PC-3 (cell line): ENCODE results near the gene GYPC. TPM values are rescaled to one million over a fixed set of nuclear protein-coding genes. Genes with fewer than 3 reads are reported as not detected.

Experiments
- ATAC-seq: fragments of 200-7000 bp; cut with Tn5 transposase; 2 replicates; pipeline ENCODE4 v1.9.1; 2020; ENCODE audit warnings: mild to moderate bottlenecking, moderate library complexity
- BruUV-seq: library from RNA; stranded (reverse); fragments of 400-500 nt; replicated peaks from 2 replicates; lab custom pipeline; 2021; lab: Mats Ljungman, UMichigan
- CTCF ChIA-PET: fragments of 300-600 bp; sonication (Branson Sonifier 250); formaldehyde crosslinking; loops from one replicate; lab custom pipeline; 2022; ENCODE audit warnings: antibody characterized with exemption; lab: Charles Lee
- POLR2A ChIA-PET: fragments of 300-600 bp; sonication (Branson Sonifier 250); formaldehyde crosslinking; loops from one replicate; lab custom pipeline; 2022; ENCODE audit warnings: antibody characterized with exemption; ENCODE audit not compliant: unreplicated experiment; lab: Charles Lee
- DNase-seq: peaks from one replicate; pipeline ENCODE4 v3.0.0-alpha.2; 2015
- H2AFZ ChIP-seq: fragments of 300-600 bp; sonication (generic); 2 replicates; pipeline ENCODE4 v1.6.0; 2016; ENCODE audit warnings: antibody characterized with exemption, low read length
- H3F3A ChIP-seq: fragments of 300-600 bp; sonication (generic); one replicate; pipeline ENCODE4 v1.6.0; 2017; ENCODE audit warnings: antibody characterized with exemption, low read length, control low read depth, mild to moderate bottlenecking; ENCODE audit not compliant: unreplicated experiment
- H3K27ac ChIP-seq: fragments of 300-600 bp; sonication (generic); 2 replicates; pipeline ENCODE4 v1.5.1; 2016; ENCODE audit warnings: mild to moderate bottlenecking, low read length
- H3K27me3 ChIP-seq: fragments of 300-600 bp; sonication (generic); 2 replicates; pipeline ENCODE4 v1.6.1; 2016; ENCODE audit warnings: low read length, mixed read lengths
- H3K36me3 ChIP-seq: fragments of 300-600 bp; sonication (generic); 2 replicates; pipeline ENCODE4 v1.6.1; 2016; ENCODE audit warnings: low read depth, mixed run types, low read length, mixed read lengths
- H3K4me1 ChIP-seq: fragments of 300-600 bp; sonication (generic); 2 replicates; pipeline ENCODE4 v1.5.1; 2016; ENCODE audit warnings: low read length; ENCODE audit not compliant: insufficient read depth
- H3K4me2 ChIP-seq: fragments of 300-600 bp; sonication (generic); 2 replicates; pipeline ENCODE4 v1.6.0; 2016; ENCODE audit warnings: low read length
- H3K4me3 ChIP-seq: fragments of 300-600 bp; sonication (generic); 2 replicates; pipeline ENCODE4 v1.5.1; 2016; ENCODE audit warnings: mild to moderate bottlenecking, low read length, mixed read lengths
- H3K79me2 ChIP-seq: fragments of 300-600 bp; sonication (generic); 2 replicates; pipeline ENCODE4 v1.6.1; 2017; ENCODE audit warnings: low read length, mixed read lengths
- H3K9ac ChIP-seq: fragments of 300-600 bp; sonication (generic); 2 replicates; pipeline ENCODE4 v1.6.0; 2016; ENCODE audit warnings: mild to moderate bottlenecking, low read length
- H3K9me2 ChIP-seq: fragments of 300-600 bp; sonication (generic); replicated peaks from 2 replicates; pipeline ENCODE4 v1.6.1; 2016; ENCODE audit warnings: mixed run types, low read length, mixed read lengths
- H3K9me3 ChIP-seq: fragments of 300-600 bp; sonication (generic); 2 replicates; pipeline ENCODE4 v1.6.1; 2016; ENCODE audit warnings: low read length, mixed read lengths
- H4K20me1 ChIP-seq: fragments of 300-600 bp; sonication (generic); 2 replicates; pipeline ENCODE4 v1.6.1; 2016; ENCODE audit warnings: low read length, mixed read lengths
- EZH2 ChIP-seq: fragments of 300-600 bp; sonication (generic); IDR thresholded peaks from one replicate; pipeline ENCODE4 v1.6.1; 2017; ENCODE audit warnings: antibody characterized with exemption, mild to moderate bottlenecking, low read length; ENCODE audit not compliant: unreplicated experiment
- EZH2phosphoT487 ChIP-seq: fragments of 300-600 bp; sonication (generic); IDR thresholded peaks from 2 replicates; pipeline ENCODE4 v1.6.1; 2018; ENCODE audit warnings: mild to moderate bottlenecking, antibody characterized with exemption, low read length, borderline replicate concordance
- intact Hi-C: fragments of 100-400 bp; cut with micrococcal nuclease; formaldehyde crosslinking; loops from 2 replicates; pipeline ENCODE4 v1.9.0; 2023
- total RNA-seq: library from RNA; depleted of rRNA; stranded (reverse); fragments of >200 nt; gene quantifications from 2 replicates; pipeline ENCODE4 v1.2.3, GENCODE V29; 2014
- TF ChIP-seq, protein P1 (sequence below): fragments of 300-600 bp; sonication (generic); conservative IDR thresholded peaks from 2 replicates; pipeline ENCODE4 v1.5.1; 2017; ENCODE audit warnings: antibody characterized with exemption, low read depth, mild to moderate bottlenecking, low read length

Gene GYPC
- total RNA-seq, 1 experiment from 2014 or later = not detected

- Histone ChIP-seq H3K36me3 (no peaks in the 10 kb centered on the region), H3K27me3 (peaks cover 4% of the 10 kb centered on the region; the same call in 1 of the 2 replicates), H3K9me2 (no peaks in the 10 kb centered on the region), H4K20me1 (no peaks in the 10 kb centered on the region), H3F3A (no peaks in the 10 kb centered on the region), H3K9me3 (no peaks in the 10 kb centered on the region), H3K27ac (no peak overlapping the region), H3K4me2 (no peak overlapping the region), H3K4me3 (no peak overlapping the region), H3K4me1 (no peaks in the 10 kb centered on the region), H3K79me2 (no peaks in the 10 kb centered on the region), H2AFZ (no peak overlapping the region), H3K9ac (no peak overlapping the region)
- BruUV-seq = no TSS peak
- no peak for TF ChIP-seq EZH2phosphoT487
- no peak for TF ChIP-seq EZH2
- TF ChIP-seq, protein P1, sequence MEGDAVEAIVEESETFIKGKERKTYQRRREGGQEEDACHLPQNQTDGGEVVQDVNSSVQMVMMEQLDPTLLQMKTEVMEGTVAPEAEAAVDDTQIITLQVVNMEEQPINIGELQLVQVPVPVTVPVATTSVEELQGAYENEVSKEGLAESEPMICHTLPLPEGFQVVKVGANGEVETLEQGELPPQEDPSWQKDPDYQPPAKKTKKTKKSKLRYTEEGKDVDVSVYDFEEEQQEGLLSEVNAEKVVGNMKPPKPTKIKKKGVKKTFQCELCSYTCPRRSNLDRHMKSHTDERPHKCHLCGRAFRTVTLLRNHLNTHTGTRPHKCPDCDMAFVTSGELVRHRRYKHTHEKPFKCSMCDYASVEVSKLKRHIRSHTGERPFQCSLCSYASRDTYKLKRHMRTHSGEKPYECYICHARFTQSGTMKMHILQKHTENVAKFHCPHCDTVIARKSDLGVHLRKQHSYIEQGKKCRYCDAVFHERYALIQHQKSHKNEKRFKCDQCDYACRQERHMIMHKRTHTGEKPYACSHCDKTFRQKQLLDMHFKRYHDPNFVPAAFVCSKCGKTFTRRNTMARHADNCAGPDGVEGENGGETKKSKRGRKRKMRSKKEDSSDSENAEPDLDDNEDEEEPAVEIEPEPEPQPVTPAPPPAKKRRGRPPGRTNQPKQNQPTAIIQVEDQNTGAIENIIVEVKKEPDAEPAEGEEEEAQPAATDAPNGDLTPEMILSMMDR = no peak
- DNase-seq = no peak
- ChIA-PET CTCF (no interaction called here), POLR2A (no interaction called here)
- intact Hi-C loops = no loop called here
- ATAC-seq = no peak
Observed at GRCh38 chr2:126643431-126643830, 12.5 kb upstream of the GYPC start.

GRCh38 chr2:126643972-126644371, 12.0 kb upstream of the GYPC start:
- CTCF ChIA-PET = no interaction called here
- H3K4me2 ChIP-seq = no peak overlapping the region

DNA sequence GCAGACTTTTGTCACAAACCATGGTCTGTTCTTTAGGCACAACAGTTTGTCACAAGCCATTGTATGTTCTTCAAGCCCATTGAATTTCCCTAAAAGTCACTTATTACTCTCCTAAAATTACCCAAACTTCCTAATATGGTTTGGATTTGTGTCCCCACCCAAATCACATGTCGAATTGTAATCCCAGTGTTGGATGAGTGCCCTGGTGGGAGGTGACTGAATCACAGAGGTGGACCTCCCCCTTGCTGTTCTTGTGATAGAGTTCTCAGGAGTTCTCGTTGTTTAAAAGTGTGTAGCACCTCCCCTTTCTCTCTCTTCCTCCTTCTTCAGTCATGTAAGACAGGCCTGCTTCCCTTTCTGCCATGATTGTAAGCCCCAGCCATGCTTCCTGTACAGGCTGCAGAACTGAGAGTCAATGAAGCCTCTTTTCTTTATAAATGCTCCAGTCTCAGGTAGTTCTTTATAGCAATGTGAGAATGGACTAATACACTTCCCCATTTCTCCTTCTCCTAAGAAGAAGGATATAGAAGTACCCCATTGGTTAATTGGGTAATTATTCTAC, 11.2 kb upstream of the GYPC start:
- Histone ChIP-seq H3K79me2 (no peaks in the 10 kb centered on the region), H3K4me1 (no peaks in the 10 kb centered on the region), H3K9me3 (no peaks in the 10 kb centered on the region), H3K27ac (no peak overlapping the region), H2AFZ (no peak overlapping the region), H3K4me3 (no peak overlapping the region), H3K27me3 (no peaks in the 10 kb centered on the region), H3K9ac (no peak overlapping the region), H3F3A (no peaks in the 10 kb centered on the region), H4K20me1 (no peaks in the 10 kb centered on the region), H3K4me2 (no peak overlapping the region), H3K9me2 (no peaks in the 10 kb centered on the region), H3K36me3 (no peaks in the 10 kb centered on the region)
- no peak for DNase-seq
- no peak for TF ChIP-seq EZH2
- TF ChIP-seq, protein P1 = no peak
- TF ChIP-seq EZH2phosphoT487 = no peak
- BruUV-seq = no TSS peak
- POLR2A ChIA-PET = no interaction called here
- CTCF ChIA-PET = no interaction called here
- intact Hi-C loops = no loop called here
- ATAC-seq = no peak

More at GRCh38 chr2:126643972-126644371, 12.0 kb upstream of the GYPC start:
- Histone ChIP-seq H3K4me3 (no peak overlapping the region), H3K9me3 (no peaks in the 10 kb centered on the region), H3K36me3 (no peaks in the 10 kb centered on the region), H3K4me1 (no peaks in the 10 kb centered on the region), H3K79me2 (no peaks in the 10 kb centered on the region), H2AFZ (no peak overlapping the region), H4K20me1 (no peaks in the 10 kb centered on the region), H3F3A (no peaks in the 10 kb centered on the region), H3K27ac (no peak overlapping the region), H3K9me2 (no peaks in the 10 kb centered on the region), H3K27me3 (no peaks in the 10 kb centered on the region), H3K9ac (no peak overlapping the region)
- DNase-seq (no peak), ATAC-seq (no peak)
- no TSS peak for BruUV-seq
- TF ChIP-seq EZH2 (no peak), EZH2phosphoT487 (no peak)
- TF ChIP-seq, protein P1 = no peak
- intact Hi-C loops = no loop called here
- POLR2A ChIA-PET = no interaction called here
